Left lung (tissue), 10 donors: Measurements from ENCODE around the gene ADAMTS2. TPM values are rescaled to one million over a fixed set of nuclear protein-coding genes. Genes with fewer than 3 reads are reported as not detected.

ENCODE experiments used
- ATAC-seq: fragments of 200-7000 bp; cut with Tn5 transposase; one replicate; pipeline ENCODE4 v1.9.1; 2020; ENCODE audit warnings: moderate library complexity
- DNase-seq, 4 donors: peaks; one replicate each; pipeline ENCODE4 v3.0.0-alpha.2; 2013 to 2020
- H3K27ac ChIP-seq, 2 donors: fragments of 200-600 bp; sonication (generic) in 1 of 2; one replicate each; pipeline versions ENCODE4 v1.5.0 to v1.8.0; 2020 to 2021
- H3K27me3 ChIP-seq, 2 donors: fragments of 200-600 bp; sonication (generic) in 1 of 2; one replicate each; pipeline versions ENCODE4 v1.5.0 to v1.8.0; 2020 to 2021
- H3K36me3 ChIP-seq, 2 donors: fragments of 200-600 bp; sonication (generic) in 1 of 2; one replicate each; pipeline versions ENCODE4 v1.5.0 to v1.8.0; 2020 to 2021
- H3K4me1 ChIP-seq, 2 donors: fragments of 200-600 bp; one replicate each; pipeline ENCODE4 v1.8.0; 2021
- H3K4me3 ChIP-seq, 2 donors: fragments of 200-600 bp; sonication (generic) in 1 of 2; one replicate each; pipeline versions ENCODE4 v1.5.0 to v1.8.0; 2020 to 2021; ENCODE audit warnings: mild to moderate bottlenecking in 1 of 2
- H3K9me3 ChIP-seq, 2 donors: fragments of 200-600 bp; sonication (generic) in 1 of 2; one replicate each; pipeline versions ENCODE4 v1.5.0 to v1.8.0; 2020 to 2021
- intact Hi-C, 2 donors: fragments of 100-400 bp; cut with DNase I; formaldehyde crosslinking; loops; one replicate each; pipeline versions ENCODE4 v1.11.2 to v1.14.2; 2022
- polyA plus RNA-seq, 6 donors: library from polyadenylated mRNA; unstranded; fragments of 120-200 nt; gene quantifications; one replicate each; pipeline ENCODE4 v1.2.1, GENCODE V29; 2013; ENCODE audit not compliant: insufficient read length in 6 of 6
- total RNA-seq, 2 donors: library from RNA; stranded (reverse); fragmentation: NEBNext Ultra II Directional; extraction: Animal tissue kit (Norgen Biotek cat#: 25700); gene quantifications; one replicate each; pipeline ENCODE4 v1.2.1, GENCODE V29; 2021
- TF ChIP-seq, protein P1 (sequence below), 2 donors: fragments of 200-600 bp; sonication (generic) in 1 of 2; IDR thresholded peaks; one replicate each; pipeline versions ENCODE4 v1.5.0 to v1.8.0; 2021; ENCODE audit warnings: antibody characterized with exemption in 2 of 2
- donor health status: DM: no; HTN: yes; CAD: no.
- donor health status: DM: no; HTN: no; CAD: no.

The ADAMTS2 gene
- total and polyA plus RNA-seq, 8 donors: 27.5 to 68.2 (median 36.0) TPM

DNA sequence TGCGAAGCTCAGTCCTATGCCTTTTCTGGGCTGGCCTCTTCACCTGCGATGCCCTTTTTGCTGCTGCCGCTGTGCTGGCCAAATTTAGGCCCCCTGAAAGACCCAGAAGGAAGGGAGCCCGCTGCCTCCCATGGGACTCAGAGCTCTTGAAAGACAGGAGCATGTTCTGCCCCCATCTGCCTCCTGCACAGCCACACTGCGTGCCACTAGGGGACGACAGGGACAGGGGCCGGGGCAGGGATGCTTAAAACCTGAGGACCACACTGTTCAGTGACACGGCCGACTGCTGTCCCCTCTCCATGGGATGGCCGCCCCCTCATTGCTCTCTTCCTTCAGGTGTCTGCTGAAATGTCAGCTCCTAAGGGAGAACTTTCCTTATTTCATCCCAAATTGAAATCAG lies 132.4 kb downstream of the ADAMTS2 start:
- Histone ChIP-seq H3K27ac (no peak overlapping the region), H3K4me3 (no peak overlapping the region), H3K4me1 (no peaks in the 10 kb centered on the region), H3K9me3 (no peaks in the 10 kb centered on the region), H3K36me3 (no peaks in the 10 kb centered on the region), H3K27me3 (peaks cover 0 to 16% of the 10 kb centered on the region in 2 donors)
- no peak for ATAC-seq
- peak in 1 of 4 donors; percentile 61 for DNase-seq
- intact Hi-C loops: no loop called here
- TF ChIP-seq, protein P1, sequence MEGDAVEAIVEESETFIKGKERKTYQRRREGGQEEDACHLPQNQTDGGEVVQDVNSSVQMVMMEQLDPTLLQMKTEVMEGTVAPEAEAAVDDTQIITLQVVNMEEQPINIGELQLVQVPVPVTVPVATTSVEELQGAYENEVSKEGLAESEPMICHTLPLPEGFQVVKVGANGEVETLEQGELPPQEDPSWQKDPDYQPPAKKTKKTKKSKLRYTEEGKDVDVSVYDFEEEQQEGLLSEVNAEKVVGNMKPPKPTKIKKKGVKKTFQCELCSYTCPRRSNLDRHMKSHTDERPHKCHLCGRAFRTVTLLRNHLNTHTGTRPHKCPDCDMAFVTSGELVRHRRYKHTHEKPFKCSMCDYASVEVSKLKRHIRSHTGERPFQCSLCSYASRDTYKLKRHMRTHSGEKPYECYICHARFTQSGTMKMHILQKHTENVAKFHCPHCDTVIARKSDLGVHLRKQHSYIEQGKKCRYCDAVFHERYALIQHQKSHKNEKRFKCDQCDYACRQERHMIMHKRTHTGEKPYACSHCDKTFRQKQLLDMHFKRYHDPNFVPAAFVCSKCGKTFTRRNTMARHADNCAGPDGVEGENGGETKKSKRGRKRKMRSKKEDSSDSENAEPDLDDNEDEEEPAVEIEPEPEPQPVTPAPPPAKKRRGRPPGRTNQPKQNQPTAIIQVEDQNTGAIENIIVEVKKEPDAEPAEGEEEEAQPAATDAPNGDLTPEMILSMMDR (IDR thresholded peaks at IDR 0.05): no peak

DNA sequence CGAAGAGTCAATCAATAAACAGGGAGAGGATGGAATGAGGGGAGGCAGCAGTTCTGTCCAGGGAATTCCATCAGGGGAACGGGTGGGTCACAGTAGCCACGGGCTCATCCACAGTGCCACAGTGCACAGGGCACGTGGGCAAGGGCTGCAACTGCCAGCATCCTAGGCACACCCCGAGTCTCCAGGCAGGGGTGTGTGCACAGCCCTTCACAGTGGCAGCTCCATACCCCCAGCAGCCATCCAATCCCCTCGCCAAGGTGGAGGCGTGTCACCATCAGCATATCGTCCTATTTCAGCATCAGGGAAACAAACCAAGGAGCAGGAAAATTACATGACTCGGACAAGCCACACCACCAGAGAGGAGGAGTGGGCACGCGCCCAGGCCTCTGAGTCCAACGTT lies 133.6 kb downstream of the ADAMTS2 start:
- H3K9me3 ChIP-seq: no peaks in the 10 kb centered on the region
- H3K4me1 ChIP-seq: no peaks in the 10 kb centered on the region
- no peak for ATAC-seq
- no peak overlapping the region for H3K4me3 ChIP-seq
- TF ChIP-seq, protein P1 (IDR thresholded peaks at IDR 0.05): no peak
- no peaks in the 10 kb centered on the region for H3K36me3 ChIP-seq
- peak in 1 of 4 donors; percentile 58 for DNase-seq
- no peak overlapping the region for H3K27ac ChIP-seq
- intact Hi-C loops: no loop called here
- H3K27me3 ChIP-seq: peaks cover 0 to 19% of the 10 kb centered on the region in 2 donors

DNA sequence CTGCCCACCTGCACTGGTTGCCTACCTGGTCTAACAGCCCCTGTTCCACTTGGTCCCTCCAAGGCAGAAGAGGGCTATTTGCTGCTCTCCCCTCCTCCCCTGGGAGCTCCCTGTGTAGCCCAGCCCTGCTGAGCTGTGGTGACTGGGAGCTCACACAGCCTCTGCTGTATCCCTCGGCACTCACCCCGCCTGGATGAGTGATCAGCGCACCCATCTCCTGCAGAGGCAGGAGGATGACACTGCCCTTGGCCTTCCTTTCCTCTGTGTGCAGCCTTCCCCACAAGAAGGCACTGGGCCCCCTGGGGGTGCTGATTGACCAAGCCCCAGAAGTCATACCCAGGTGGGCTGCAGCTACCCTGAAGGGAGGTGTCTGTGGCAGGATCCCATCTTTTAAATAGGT lies 134.2 kb downstream of the ADAMTS2 start:
- H3K27ac ChIP-seq: no peak overlapping the region
- no peaks in the 10 kb centered on the region for H3K9me3 ChIP-seq
- H3K36me3 ChIP-seq: no peaks in the 10 kb centered on the region
- TF ChIP-seq, protein P1 (IDR thresholded peaks at IDR 0.05): no peak
- peaks cover 0 to 19% of the 10 kb centered on the region in 2 donors for H3K27me3 ChIP-seq
- intact Hi-C loops: no loop called here
- no peaks in the 10 kb centered on the region for H3K4me1 ChIP-seq
- DNase-seq: peak in 1 of 4 donors; percentile 62
- no peak for ATAC-seq
- no peak overlapping the region for H3K4me3 ChIP-seq

DNA sequence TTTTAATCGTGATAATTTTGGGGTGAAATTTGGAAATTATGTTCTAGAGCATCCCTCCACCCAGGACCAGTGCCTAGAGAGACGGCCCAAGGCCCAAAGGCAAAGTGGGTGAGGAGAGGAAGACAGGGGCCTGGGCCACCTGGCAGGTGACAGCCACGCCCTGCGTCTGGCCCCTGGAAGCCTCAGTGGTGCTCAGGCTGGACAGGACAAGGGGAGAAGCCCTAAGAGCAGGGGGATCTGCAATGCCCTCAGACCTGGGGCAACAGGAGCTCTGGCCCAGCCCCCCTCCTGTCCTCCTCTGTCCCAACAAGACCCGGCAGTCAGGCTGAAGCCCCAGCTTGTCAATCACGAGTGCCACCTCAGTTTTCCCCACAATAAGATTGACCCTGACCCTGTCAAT lies 134.8 kb downstream of the ADAMTS2 start:
- TF ChIP-seq, protein P1 (IDR thresholded peaks at IDR 0.05): no peak
- Histone ChIP-seq H3K27me3 (peaks cover 0 to 19% of the 10 kb centered on the region in 2 donors), H3K27ac (no peak overlapping the region), H3K36me3 (no peaks in the 10 kb centered on the region), H3K4me3 (no peak overlapping the region), H3K4me1 (no peaks in the 10 kb centered on the region), H3K9me3 (no peaks in the 10 kb centered on the region)
- no peak for ATAC-seq
- intact Hi-C loops: no loop called here
- peak in 1 of 4 donors; percentile 55 for DNase-seq

DNA sequence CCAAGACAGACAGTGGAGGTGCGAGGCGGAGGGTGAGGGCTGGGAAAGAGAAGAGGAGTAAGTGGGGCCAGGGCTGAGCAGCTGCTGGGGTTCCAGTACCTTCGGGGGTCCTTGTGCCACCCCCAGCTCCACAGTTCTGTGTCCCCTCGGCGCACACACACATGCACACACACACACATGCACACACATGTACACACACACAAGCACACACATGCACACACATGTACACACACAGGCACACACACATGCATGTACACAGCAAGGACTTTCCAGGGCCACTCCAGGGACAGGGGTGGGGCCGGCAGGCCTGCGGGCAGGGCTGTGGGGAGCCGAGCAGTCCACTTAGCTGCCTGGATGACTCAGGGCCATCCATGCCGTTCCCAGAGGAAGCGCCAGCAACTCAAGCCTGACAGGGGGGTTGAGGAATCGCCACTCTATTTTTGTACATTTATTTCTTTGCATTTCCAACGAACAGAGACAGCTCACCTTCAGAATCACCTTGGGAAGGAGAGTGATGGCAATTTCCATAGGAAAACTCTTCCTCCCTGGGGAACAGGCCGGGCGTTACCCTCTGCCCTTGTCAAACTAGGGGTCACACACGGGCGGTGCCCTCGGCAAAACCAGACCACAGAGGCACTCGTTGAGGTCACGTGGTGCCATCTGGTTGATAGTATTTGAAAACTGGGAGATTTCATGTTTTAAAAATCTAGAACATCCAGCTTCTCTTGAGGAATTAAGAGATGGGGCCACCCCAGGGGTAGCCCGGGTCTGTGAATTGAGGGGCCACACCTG lies 135.7 kb downstream of the ADAMTS2 start:
- peak; percentile 24 for ATAC-seq
- no peak overlapping the region for H3K4me3 ChIP-seq
- no peak overlapping the region for H3K27ac ChIP-seq
- peak in 1 of 4 donors; percentile 61 for DNase-seq
- peaks cover 0 to 21% of the 10 kb centered on the region in 2 donors for H3K27me3 ChIP-seq
- H3K4me1 ChIP-seq: no peaks in the 10 kb centered on the region
- TF ChIP-seq, protein P1 (IDR thresholded peaks at IDR 0.05): no peak
- no peaks in the 10 kb centered on the region for H3K9me3 ChIP-seq
- intact Hi-C loops: no loop called here
- H3K36me3 ChIP-seq: no peaks in the 10 kb centered on the region
